ENCODE data around the gene OR10H1.
"Not testable (repeated sequence)": the region's sequence is repeated elsewhere in the genome, so short reads cannot be mapped to it uniquely, and the experiment has no call there.

Gene OR10H1, protein sequence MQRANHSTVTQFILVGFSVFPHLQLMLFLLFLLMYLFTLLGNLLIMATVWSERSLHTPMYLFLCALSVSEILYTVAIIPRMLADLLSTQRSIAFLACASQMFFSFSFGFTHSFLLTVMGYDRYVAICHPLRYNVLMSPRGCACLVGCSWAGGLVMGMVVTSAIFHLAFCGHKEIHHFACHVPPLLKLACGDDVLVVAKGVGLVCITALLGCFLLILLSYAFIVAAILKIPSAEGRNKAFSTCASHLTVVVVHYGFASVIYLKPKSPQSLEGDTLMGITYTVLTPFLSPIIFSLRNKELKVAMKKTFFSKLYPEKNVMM

DNA sequence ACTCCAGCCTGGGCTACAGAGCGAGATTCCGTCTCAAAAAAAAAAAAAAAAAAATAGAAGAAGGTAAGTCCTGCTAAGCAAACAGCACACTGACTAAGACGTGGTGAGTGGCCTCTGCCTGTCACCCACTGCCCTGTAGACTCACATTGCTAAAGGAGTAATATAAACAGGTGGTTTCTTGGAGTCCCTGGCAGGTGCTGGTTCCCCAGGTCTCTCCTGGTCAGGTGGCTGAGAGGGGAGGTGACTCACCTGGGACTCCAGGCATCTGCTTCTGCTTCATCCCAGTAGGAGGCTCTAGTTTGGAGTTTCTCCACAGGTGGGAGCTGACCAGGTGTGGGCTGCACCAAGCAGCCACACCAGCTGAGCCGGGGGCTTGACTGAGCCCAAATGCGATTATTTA is at the start of gene OR10H1:
TSS of gene OR10H1 (minus strand) at position 359 of the 400 bp plus-strand sequence. CDS start 7,627 bp downstream, outside the sequence.
- no peak for DNase-seq (ENCODE audit: low read depth in 2 of 2)

DNA sequence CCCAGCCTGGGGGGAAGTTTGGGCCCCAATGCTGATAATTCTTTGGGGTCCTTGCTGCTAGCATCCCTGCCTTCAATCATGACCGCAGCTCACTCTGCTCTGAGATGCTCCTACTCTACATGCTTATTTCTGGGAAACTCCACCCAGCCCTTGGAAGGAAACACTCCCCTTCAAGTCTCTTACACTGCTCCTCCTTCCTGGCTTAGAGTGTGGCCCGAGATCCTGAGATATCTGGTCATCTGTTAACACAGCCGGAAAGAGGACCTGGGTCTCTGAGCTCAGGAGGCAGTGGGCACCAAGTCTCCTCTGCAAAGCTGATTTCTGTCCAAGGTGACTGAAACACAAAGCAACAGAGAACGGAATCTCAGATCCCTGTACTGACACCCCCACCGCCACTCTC is 49.4 kb upstream of the OR10H1 start:
- no peak for DNase-seq (ENCODE audit: low read depth in 2 of 2)

DNA sequence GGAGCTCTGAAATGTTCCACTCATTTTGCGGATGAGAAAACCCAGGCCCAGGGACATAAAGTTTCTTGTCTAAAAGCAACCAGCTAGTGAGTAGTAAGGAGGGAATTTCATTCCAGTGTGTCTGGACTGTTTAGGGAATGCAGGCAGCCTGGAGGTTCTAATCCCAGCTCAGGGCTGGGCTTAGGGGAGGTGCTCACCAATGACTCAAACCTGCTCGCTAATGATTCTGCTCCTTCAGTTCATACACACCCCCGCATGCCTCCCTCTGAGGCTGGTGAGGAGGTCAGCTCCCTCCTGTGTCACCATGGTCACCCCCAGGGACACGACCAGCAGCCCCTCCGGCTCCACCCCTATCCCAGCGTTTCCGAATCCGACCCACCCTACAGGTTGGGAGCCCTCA is 47.8 kb upstream of the OR10H1 start:
- no peak for DNase-seq (ENCODE audit: low read depth in 2 of 2)

DNA sequence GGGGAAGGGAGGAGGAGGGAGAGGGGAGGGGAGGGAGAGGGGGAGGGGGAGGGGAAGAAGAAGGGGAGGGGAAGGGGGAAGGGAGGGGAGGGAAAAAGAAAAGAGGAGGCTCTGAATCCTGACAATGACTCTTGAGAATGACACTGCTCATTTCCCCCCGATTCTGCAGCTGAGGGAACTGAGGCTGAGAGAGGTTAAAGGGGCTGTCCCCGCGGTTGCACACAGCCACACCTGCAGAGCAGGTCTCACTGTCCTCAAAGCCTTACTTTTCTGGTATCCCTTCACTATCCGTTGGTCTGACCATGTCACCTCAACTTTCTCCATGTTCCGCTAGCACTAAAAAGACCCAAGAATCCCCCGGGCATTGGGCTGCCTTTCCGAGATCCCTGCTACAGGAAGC is 47.0 kb upstream of the OR10H1 start:
- DNase-seq (ENCODE audit: low read depth in 2 of 2) = no peak

DNA sequence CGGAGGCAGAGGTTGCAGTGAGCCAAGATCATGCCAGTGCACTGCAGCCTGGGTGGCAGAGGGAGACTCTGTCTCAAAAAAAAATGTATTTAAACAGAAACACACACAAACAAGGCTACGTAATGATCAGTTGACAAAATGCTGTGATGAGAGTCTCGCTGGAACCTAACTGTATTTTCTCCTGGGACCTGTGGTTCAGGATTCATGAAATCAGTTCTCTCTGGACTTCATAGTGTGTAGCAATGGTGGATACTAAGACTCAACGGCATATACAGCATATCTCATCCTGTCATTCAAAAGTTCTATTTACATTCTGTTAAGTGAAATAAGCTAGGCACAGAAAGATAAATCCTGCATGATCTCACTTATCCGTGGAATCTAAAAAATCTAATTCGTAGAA is 45.1 kb upstream of the OR10H1 start:
- no peak for DNase-seq (ENCODE audit: low read depth in 2 of 2)

DNA sequence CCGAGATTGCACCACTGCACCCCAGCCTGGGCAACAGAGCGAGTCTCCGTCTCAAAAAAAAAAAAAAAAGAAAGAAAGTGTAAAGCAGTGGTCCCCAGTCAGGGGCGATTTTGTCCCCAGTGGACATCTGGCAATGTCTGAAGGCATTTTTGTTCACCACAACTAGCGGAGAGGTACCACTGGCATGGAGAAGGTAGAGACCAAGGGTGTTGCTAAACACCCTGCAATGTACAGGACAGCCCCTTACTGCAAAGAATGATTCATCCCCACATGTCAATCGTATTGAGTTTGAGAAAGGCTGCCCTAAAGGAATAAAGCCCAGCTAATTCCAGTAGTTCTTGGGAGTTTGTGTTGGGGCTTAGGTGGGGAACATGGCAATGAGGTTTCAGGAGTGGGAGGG is 43.7 kb upstream of the OR10H1 start:
- no peak for DNase-seq (ENCODE audit: low read depth in 2 of 2)

DNA sequence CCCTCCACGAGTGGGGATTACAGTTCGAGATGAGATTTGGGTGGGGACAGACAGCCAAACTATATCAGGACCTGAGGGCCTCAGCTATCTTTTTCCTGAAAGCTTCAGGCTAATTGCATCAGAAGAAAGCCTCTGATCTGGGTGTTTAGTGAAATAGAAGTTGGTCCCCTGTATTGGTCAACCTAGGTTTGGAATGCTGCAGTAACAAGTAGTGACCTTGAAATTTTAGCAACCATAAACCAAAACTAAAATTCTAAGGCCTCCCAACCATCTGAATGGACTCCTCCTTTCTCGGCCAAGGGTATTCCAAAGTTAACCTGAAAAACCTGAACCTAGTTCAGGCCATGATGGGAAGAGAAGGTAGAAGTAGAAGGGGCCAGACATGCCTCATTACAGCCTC is 34.9 kb upstream of the OR10H1 start:
- DNase-seq (ENCODE audit: low read depth in 2 of 2) = no peak

DNA sequence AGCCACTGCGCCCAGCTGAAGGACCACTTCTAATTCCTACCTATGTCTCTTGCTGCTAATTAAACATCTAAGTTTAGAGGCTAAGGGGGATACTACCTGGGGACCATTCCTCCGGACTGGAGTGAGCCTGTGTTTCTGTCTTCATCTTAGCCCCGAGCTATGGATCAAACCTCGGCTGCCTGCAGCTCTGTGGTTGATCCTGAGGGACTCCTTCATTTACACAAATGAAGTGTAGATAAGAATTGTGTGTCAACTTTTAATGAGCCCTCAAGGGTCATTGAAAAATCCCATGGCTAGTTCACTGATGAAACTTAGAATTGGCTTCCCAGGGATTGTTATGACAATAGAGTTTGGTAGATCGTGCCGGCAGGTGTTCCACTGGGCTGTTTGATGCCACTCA is 31.5 kb upstream of the OR10H1 start:
- no peak for DNase-seq (ENCODE audit: low read depth in 2 of 2)

DNA sequence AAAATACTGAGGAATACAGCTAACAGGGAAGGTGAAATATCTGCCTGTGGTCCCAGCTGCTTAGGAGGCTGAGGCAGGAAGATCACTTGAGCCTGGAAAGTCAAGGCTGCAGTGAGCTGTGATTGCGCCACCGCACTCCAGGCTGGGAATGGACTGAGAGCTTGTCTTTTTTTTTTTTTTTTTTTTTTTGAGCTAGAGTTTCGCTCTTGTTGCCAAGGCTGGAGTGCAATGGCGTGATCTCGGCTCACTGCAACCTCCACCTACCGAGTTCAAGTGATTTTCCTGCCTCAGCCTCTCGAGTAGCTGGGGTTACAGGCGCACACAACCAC is 28.4 kb upstream of the OR10H1 start:
- not testable (repeated sequence) for DNase-seq (ENCODE audit: low read depth in 2 of 2)

DNA sequence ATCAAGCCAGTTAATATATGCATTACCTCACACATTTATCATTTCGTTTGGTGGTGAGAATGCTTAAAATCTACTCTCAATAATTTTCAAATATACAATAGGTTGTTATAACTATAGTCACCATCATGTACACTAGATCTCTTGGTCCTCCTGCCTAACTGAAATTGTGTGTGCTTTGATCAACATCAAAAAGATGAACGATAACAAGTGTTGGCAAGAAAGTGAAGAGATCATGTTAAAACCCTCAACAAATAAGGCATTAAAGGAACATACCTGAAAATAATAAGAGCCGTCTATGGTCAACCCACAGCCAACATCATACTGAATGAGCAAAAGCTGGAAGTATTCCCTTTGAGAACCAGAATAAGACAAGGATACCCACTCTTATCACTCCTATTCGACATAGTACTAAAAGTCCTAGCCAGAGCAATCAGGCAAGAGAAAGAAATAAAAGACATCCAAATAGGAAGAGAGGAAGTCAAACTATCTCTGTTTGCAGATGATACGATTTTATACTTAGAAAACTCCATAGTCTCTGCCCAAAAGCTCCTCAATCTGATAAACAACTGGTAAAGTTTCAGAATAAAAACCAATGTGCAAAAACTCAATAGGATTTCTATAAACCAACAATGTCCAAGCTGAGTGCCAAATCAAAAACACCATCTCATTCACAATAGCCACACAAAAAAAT is 27.9 kb upstream of the OR10H1 start:
- DNase-seq (ENCODE audit: low read depth in 2 of 2) = no peak

DNA sequence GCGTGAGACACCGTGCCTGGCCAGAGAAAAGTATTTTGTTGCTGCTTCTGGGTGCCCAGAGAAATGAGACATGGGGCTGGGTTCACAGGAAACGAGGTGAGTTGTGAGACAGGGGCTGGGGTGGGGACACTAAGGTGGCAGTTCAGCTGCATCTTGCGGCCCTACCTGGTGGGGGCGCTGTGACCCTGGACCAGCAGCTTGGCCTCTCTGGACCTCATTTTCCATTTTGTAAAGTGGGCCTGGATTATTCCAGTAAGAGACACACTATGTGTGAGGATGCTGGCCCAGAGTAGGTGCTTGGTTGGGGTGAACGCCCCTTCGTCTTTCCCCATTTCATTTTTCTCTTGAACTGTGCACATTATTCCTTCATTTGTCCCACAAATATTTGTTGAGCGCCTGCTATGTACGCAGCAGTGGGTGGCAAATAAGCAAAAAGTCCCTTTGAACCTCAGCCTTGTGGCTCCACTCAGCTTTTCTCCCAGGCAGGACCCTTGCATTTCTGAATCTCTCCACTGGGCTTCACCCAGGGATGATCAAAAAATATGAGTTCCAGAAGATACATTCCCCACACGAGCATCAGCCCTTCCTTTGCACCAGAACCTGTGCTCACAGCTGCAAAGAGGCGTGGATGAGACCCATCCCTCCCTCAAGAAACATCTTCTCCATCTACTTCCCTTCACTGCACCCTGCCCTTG is 26.6 kb upstream of the OR10H1 start:
- DNase-seq (ENCODE audit: low read depth in 2 of 2) = no peak

DNA sequence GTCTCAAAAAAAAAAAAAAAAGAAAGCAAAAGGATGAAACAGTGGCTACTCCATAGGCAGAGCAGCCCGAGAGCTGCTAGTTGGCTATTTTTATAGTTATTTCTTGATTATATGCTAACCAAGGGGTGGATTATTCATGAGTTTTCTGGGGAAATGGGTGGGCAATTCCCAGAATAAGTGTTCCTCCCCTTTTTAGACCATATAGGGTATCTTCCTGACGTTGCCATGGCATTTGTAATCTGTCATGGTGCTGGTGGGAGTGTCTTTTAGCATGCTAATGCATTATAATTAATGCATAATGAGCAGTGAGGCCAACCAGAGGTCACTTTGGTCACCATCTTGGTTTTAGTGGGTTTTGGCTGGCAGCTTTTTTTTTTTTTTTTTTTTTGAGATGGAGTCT is 25.4 kb upstream of the OR10H1 start:
- DNase-seq (ENCODE audit: low read depth in 2 of 2) = no peak

DNA sequence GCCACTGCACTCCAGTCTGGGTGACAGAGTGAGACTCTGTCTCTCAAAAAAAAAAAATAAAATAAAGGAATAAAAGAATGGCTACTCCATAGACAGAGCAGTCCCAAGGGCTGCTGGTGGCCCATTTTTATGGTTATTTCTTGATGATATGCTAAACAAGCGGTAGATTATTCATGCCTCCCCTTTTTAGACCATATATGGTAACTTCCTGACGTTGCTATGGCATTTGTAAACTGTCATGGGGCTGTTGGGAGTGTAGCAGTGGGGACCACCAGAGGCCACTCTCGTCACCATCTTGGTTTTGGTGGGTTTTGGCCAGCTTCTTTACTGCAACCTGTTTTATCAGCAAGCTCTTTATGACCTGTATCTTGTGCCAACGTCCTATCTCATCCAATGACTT is 24.4 kb upstream of the OR10H1 start:
- not testable (repeated sequence) for DNase-seq (ENCODE audit: low read depth in 2 of 2)

DNA sequence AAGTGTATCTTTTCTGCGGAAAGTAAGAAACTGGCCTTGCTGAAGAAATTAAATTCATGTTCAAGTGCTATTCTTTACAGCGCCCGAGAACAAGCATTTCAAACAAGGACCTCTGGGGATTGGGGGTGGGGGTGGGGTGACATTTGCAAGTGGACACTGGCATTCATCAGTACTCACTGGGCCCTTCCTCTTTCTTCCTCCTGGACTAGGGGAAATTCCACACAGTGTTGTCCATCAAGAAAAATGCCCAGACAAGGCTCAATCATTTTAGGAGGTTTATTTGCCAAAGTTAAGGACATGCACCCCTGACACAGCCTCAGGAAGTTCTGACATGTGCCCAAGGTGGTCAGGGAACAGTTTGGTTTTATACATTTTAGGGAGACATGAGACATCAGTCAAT is 22.9 kb upstream of the OR10H1 start:
- no peak for DNase-seq (ENCODE audit: low read depth in 2 of 2)

DNA sequence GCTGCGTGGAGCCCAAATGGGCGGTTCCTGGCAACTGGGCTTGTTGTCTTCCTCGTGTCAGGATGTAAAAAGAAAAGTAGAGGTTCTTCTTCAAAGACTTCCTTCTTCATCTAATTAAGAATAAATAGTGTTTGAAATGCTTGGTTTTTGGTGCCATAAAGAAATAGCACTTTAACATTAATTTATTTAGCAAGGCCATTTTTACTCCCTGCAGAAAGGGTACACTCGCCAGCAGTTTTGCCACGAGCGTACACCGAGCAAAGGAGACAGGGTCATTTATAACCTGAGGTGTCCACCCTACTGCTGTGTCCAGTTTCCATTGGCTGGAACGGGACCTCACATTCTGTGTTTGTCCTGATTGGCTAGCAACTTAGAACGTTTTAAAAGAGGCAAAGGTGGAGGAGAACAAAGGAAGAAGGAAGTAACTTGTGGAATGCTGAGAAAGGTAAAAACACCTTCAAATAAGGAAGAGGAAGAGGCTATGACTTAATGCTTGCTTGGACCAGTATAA is 21.8 kb upstream of the OR10H1 start:
- DNase-seq (ENCODE audit: low read depth in 2 of 2) = peak; percentile 1 to 7

DNA sequence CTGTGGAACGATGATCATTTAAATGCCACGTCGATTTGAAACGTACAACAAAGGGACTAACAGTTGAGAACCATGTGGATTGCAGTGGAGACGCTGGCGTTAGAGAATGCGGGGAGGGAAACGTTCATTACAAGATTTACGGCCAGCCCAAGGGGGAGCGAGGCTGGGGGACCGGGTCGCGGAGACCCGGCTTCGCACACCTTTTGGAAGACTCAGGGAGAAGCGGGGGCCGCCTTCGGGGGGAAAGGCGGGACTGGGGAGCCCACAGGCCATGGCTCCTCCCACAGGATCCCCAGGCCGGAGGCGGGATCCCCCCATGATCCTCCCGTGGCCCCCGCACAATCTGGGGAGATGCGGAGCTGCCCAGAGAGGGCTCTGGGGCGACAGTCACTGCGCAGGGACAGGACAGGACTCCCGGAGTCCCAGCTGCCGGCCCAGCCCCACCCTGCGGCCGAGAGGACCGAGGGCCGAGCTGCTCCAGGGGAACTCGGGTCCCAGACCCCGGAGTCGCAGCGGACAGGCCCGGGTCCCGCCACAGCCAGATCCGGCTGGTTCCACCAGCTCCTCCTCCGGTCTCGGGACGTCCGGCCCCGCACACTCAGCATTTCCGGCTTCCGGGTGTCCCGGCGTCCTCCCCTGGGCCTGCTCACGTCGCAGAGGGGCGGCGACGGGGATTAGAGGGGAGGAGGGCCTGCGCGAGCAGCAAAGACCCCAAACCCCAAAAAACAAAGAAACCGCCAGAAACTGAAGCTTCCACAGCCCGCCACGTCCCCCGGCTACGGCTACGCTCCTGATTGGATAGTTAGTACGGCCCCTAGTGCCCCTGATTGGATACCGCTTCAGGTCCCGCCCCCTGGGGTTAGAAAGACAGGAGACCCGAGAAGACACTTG is 21.1 kb upstream of the OR10H1 start:
- DNase-seq (ENCODE audit: low read depth in 2 of 2) = peak; percentile 90 to 92

DNA sequence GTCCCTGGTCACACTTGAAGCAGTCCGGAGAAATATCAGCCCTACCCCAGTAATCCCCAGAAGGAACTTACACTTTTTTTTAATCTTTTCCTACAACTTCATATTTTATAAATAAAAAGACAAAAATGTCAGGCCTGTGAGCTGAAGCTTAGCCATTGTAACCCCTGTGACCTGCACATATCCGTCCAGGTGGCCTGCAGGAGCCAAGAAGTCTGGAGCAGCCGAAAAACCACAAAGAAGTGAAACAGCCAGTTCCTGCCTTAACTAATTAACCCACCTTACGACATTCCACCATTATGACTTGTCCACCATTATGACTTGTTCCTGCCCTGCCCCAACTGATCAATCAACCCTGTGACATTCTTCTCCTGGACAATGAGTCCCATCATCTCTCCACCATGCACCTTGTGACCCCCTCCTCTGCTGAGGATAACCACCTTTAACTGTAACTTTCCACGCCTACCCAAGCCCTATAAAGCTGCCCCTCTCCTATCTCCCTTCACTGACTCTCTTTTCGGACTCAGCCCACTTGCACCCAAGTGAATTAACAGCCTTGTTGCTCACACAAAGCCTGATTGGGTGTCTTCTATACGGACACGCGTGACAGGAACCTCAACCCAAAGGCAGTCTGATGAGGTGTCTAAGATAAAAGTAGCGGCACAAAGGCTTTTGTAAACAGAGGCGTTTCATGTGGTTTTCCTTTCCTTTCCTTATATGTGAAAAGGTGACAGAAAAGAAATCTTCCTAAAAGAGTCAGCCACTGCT is 20.3 kb upstream of the OR10H1 start:
- peak; percentile 30 to 48 for DNase-seq (ENCODE audit: low read depth in 2 of 2)

DNA sequence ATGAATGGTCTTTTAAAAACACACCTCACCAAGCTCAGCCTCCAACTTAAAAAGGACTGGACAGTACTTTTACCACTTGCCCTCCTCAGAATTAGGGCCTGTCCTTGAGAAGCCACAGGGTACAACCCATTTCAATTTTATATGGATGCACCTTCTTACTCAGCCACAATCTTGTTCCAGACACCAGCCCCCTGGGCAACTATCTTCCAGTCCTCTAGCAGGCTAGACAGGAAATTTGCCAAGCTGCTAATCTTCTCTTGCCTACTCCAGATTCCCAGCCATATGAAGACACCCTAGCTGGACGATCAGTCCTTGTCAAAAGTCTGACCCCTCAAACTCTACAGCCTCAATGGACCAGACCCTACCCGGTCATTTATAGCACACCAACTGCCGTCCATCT is 18.8 kb upstream of the OR10H1 start:
- DNase-seq (ENCODE audit: low read depth in 2 of 2) = not testable (repeated sequence)

DNA sequence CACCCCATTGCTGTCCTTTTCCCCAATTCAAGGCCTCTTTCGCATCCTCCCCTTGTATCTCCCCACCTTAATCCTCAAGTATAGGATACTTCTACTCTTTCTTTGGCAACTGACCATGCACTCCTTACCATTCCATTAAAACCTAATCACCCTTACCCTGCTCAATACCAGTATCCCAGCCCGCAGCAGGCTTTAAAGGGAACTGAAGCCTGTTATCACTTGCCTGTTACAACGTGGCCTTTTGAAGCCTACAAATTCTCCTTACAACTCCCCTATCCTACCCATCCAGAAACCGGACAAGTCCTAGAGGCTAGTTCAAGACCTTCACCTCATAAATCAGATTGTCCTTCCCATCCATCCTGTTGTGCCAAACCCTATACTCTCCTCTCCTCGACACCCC is 16.2 kb upstream of the OR10H1 start:
- DNase-seq (ENCODE audit: low read depth in 2 of 2) = no peak

DNA sequence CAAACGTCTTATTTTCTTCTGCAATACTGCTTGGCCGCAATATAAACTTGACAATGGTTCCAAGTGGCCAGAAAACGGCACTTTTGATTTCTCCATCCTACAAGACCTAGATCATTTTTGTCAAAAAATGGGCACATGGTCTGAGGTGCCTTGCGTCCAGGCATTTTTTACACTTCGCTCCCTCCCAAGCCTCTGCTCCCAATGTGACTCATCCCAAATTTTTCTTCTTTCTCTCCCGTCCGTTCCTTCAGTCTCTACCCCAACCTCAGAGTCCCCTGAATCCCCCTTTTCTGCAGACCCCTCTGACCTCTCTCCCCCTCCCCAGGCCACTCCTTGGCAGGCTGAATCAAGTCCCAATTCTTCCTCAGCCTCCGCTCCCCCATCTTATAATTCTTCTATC is 14.3 kb upstream of the OR10H1 start:
- DNase-seq (ENCODE audit: low read depth in 2 of 2) = no peak

DNA sequence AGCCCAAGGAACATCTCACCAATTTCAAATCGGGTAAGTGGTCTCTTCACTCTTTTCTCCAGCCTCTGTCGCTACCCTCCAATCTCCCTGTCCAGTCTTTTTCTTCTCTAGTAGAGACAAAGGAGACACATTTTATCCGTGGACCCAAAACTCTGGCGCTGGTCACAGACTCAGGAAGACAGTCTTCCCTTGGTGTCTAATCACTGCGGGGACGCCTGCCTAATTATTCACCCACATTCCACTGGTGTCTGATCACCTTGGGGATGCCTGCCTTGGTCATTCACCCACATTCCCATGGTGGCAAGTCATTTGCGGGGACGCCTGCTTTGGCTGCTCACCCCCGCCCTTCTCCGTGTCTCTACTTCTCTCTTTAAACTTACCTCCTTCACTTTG is 13.8 kb upstream of the OR10H1 start:
- DNase-seq (ENCODE audit: low read depth in 2 of 2) = no peak

Data from stimulated activated CD8-positive, alpha-beta memory T cell treated with anti-CD3 and anti-CD28 coated beads, Interleukin-7, amount 100 ng/mL, for 4 hours (primary cell).